Hepatocyte (in vitro differentiated cells): ENCODE data around the gene PROC.

ENCODE experiments used
- CTCF ChIP-seq: fragments of 200-600 bp; sonication (generic); IDR thresholded peaks from 2 replicates; pipeline ENCODE4 v1.5.1; 2016; ENCODE audit warnings: antibody characterized with exemption, mild to moderate bottlenecking; ENCODE audit not compliant: poor library complexity
- EZH2 ChIP-seq: fragments of 200-600 bp; sonication (generic); IDR thresholded peaks from 2 replicates; pipeline ENCODE4 v1.6.1; 2016; ENCODE audit warnings: antibody characterized with exemption, mild to moderate bottlenecking, borderline replicate concordance
- EZH2phosphoT487 ChIP-seq: fragments of 200-600 bp; sonication (generic); IDR thresholded peaks from one replicate; pipeline ENCODE4 v1.6.1; 2018; ENCODE audit warnings: antibody characterized with exemption, mild to moderate bottlenecking, low read depth, moderate library complexity; ENCODE audit not compliant: unreplicated experiment, severe bottlenecking

- TF ChIP-seq CTCF (no peak), EZH2 (no peak), EZH2phosphoT487 (no peak)
Measured at GRCh38 chr2:127419448-127420038, 1.3 kb downstream of the PROC start.
